HL-60 (cell line): ENCODE results near the gene IRGQ.

Source experiments
- CTCF ChIP-seq: IDR thresholded peaks from one replicate; pipeline ENCODE4 v1.5.1; 2011; ENCODE audit warnings: low read length, control low read depth, inconsistent platforms; ENCODE audit not compliant: insufficient read depth
- GABPA ChIP-seq: IDR thresholded peaks from 2 replicates; pipeline ENCODE4 v1.6.1; 2012; ENCODE audit warnings: low read depth
- POLR2AphosphoS5 ChIP-seq: IDR thresholded peaks from 2 replicates; pipeline ENCODE4 v1.6.1; 2012; ENCODE audit warnings: low read depth
- TF ChIP-seq, protein P1 (sequence below): IDR thresholded peaks from 2 replicates; pipeline ENCODE4 v1.6.1; 2012; ENCODE audit warnings: low read depth; ENCODE audit not compliant: insufficient replicate concordance

- TF ChIP-seq CTCF (no peak), POLR2AphosphoS5 (no peak), GABPA (no peak)
- TF ChIP-seq, protein P1, sequence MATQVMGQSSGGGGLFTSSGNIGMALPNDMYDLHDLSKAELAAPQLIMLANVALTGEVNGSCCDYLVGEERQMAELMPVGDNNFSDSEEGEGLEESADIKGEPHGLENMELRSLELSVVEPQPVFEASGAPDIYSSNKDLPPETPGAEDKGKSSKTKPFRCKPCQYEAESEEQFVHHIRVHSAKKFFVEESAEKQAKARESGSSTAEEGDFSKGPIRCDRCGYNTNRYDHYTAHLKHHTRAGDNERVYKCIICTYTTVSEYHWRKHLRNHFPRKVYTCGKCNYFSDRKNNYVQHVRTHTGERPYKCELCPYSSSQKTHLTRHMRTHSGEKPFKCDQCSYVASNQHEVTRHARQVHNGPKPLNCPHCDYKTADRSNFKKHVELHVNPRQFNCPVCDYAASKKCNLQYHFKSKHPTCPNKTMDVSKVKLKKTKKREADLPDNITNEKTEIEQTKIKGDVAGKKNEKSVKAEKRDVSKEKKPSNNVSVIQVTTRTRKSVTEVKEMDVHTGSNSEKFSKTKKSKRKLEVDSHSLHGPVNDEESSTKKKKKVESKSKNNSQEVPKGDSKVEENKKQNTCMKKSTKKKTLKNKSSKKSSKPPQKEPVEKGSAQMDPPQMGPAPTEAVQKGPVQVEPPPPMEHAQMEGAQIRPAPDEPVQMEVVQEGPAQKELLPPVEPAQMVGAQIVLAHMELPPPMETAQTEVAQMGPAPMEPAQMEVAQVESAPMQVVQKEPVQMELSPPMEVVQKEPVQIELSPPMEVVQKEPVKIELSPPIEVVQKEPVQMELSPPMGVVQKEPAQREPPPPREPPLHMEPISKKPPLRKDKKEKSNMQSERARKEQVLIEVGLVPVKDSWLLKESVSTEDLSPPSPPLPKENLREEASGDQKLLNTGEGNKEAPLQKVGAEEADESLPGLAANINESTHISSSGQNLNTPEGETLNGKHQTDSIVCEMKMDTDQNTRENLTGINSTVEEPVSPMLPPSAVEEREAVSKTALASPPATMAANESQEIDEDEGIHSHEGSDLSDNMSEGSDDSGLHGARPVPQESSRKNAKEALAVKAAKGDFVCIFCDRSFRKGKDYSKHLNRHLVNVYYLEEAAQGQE: no peak
Observed at GRCh38 chr19:43595605-43595998, 332 bp downstream of the IRGQ start.
